A673 (cell line): ENCODE results near the gene FAS. TPM values are rescaled to one million over a fixed set of nuclear protein-coding genes. Genes with fewer than 3 reads are reported as not detected.

ENCODE experiments used
- BruUV-seq: library from RNA; stranded (reverse); fragments of 400-500 nt; replicated peaks from 2 replicates; lab custom pipeline; 2021; lab: Mats Ljungman, UMichigan
- CTCF ChIA-PET: fragments of 300-600 bp; sonication (Branson Sonifier 250); formaldehyde crosslinking; loops from one replicate; lab custom pipeline; 2022; ENCODE audit warnings: antibody characterized with exemption; lab: Charles Lee
- POLR2A ChIA-PET: fragments of 300-600 bp; sonication (Branson Sonifier 250); formaldehyde crosslinking; loops from one replicate; lab custom pipeline; 2022; ENCODE audit warnings: antibody characterized with exemption; ENCODE audit not compliant: low non-redundant PET; lab: Charles Lee
- DNase-seq: peaks from one replicate; pipeline ENCODE4 v3.0.0-alpha.2; 2015; ENCODE audit warnings: low spot score
- H3K27ac ChIP-seq: fragments of 200-600 bp; sonication (generic); 2 replicates; pipeline ENCODE4 v1.5.1; 2016; ENCODE audit warnings: mixed run types, low read depth, mild to moderate bottlenecking, mixed read lengths, antibody characterized with exemption, low read length; ENCODE audit not compliant: poor library complexity, severe bottlenecking
- H3K27me3 ChIP-seq: fragments of 200-600 bp; sonication (generic); replicated peaks from 2 replicates; pipeline ENCODE4 v1.6.1; 2017; ENCODE audit warnings: mixed run types, low read depth, mild to moderate bottlenecking, mixed read lengths, antibody characterized with exemption, low read length; ENCODE audit not compliant: insufficient read depth, poor library complexity
- H3K36me3 ChIP-seq: fragments of 200-600 bp; sonication (generic); 2 replicates; pipeline ENCODE4 v1.6.1; 2016; ENCODE audit warnings: mixed run types, mild to moderate bottlenecking, mixed read lengths, antibody characterized with exemption, low read length; ENCODE audit not compliant: insufficient read depth, poor library complexity, severe bottlenecking
- H3K4me1 ChIP-seq: fragments of 200-600 bp; sonication (generic); 2 replicates; pipeline ENCODE4 v1.6.1; 2017; ENCODE audit warnings: mixed run types, mild to moderate bottlenecking, mixed read lengths, antibody characterized with exemption, low read length; ENCODE audit not compliant: insufficient read depth, poor library complexity, severe bottlenecking
- H3K4me3 ChIP-seq: fragments of 200-600 bp; sonication (generic); 2 replicates; pipeline ENCODE4 v1.5.1; 2016; ENCODE audit warnings: low read depth, mixed run types, mild to moderate bottlenecking, mixed read lengths, low read length; ENCODE audit not compliant: poor library complexity, severe bottlenecking
- H3K9me3 ChIP-seq: fragments of 200-600 bp; sonication (generic); 2 replicates; pipeline ENCODE4 v1.6.1; 2016; ENCODE audit warnings: mixed run types, low read depth, mild to moderate bottlenecking, mixed read lengths, antibody characterized with exemption, low read length; ENCODE audit not compliant: poor library complexity, severe bottlenecking
- EZH2 ChIP-seq: fragments of 200-600 bp; sonication (generic); IDR thresholded peaks from 2 replicates; pipeline ENCODE4 v1.6.1; 2017; ENCODE audit warnings: borderline replicate concordance, low read depth, mild to moderate bottlenecking, mixed read lengths, antibody characterized with exemption, low read length; ENCODE audit not compliant: poor library complexity, severe bottlenecking
- intact Hi-C: fragments of 100-400 bp; cut with micrococcal nuclease; formaldehyde crosslinking; loops from one replicate; pipeline ENCODE4 v1.10.0; 2022; ENCODE audit not compliant: unreplicated experiment
- total RNA-seq: library from RNA; stranded (reverse); gene quantifications from 2 replicates; pipeline ENCODE4 v1.2.3, GENCODE V29; 2021
- TF ChIP-seq, protein P1 (sequence below): fragments of 300-800, 200-600 bp; sonication (generic); conservative IDR thresholded peaks from 2 replicates; pipeline ENCODE4 v1.5.1; 2017; ENCODE audit warnings: low read depth, mild to moderate bottlenecking, antibody characterized with exemption, low read length, moderate library complexity, mixed read lengths

FAS gene
- total RNA-seq, 1 experiment from 2014 or later: 30.4 TPM

DNA sequence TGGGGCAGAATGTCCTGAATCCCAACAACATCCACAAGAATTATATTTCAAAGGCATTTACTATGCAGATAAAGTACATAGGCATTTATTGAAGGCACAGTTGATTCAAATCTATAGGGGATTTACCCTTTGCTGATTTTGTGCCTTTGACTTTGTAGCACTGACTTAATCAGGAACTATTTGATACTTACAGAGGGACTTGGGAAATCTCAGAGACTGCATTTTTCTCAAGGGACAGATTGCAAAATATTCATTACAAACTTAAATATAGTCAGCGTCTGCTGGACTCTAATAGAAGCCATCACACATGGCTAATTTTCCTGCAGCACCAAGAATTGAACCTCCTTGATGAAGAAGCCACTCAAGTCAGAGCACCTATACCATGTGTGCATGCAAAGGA, 44.9 kb downstream of the FAS start:
- BruUV-seq: no TSS peak
- H3K9me3 ChIP-seq: no peaks in the 10 kb centered on the region
- no peak for DNase-seq
- no peak overlapping the region for H3K27ac ChIP-seq
- no peak overlapping the region for H3K4me3 ChIP-seq
- ChIA-PET POLR2A (no interaction called here), CTCF (no interaction called here)
- intact Hi-C loops: no loop called here
- no peaks in the 10 kb centered on the region for H3K27me3 ChIP-seq
- H3K4me1 ChIP-seq: peaks cover 20% of the 10 kb centered on the region
- no peak for TF ChIP-seq EZH2
- TF ChIP-seq, protein P1, sequence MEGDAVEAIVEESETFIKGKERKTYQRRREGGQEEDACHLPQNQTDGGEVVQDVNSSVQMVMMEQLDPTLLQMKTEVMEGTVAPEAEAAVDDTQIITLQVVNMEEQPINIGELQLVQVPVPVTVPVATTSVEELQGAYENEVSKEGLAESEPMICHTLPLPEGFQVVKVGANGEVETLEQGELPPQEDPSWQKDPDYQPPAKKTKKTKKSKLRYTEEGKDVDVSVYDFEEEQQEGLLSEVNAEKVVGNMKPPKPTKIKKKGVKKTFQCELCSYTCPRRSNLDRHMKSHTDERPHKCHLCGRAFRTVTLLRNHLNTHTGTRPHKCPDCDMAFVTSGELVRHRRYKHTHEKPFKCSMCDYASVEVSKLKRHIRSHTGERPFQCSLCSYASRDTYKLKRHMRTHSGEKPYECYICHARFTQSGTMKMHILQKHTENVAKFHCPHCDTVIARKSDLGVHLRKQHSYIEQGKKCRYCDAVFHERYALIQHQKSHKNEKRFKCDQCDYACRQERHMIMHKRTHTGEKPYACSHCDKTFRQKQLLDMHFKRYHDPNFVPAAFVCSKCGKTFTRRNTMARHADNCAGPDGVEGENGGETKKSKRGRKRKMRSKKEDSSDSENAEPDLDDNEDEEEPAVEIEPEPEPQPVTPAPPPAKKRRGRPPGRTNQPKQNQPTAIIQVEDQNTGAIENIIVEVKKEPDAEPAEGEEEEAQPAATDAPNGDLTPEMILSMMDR: no peak
- no peaks in the 10 kb centered on the region for H3K36me3 ChIP-seq

DNA sequence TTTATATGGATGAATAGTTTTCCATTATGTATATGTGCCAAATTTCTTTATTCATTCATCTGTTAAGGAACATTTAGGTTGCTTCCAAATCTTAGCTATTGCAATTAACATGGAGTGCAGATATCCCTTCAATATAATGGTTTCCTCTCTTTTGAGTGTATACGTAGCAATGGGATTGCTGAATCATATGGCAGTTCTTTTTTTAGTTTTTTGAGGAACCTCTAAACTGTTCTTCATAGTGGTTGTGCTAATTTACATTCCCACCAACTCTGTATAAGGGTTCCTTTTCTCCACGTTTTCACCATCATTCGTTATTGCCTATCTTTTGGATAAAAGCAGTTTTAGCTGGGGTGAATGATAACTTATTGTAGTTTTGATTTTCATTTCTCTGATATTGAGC, 46.5 kb downstream of the FAS start:
- Histone ChIP-seq H3K4me1 (peaks cover 9% of the 10 kb centered on the region), H3K27me3 (no peaks in the 10 kb centered on the region), H3K27ac (no peak overlapping the region), H3K9me3 (no peaks in the 10 kb centered on the region), H3K36me3 (no peaks in the 10 kb centered on the region), H3K4me3 (no peak overlapping the region)
- intact Hi-C loops: no loop called here
- CTCF ChIA-PET: no interaction called here
- TF ChIP-seq, protein P1: no peak
- TF ChIP-seq EZH2: no peak
- BruUV-seq: no TSS peak
- POLR2A ChIA-PET: no interaction called here
- no peak for DNase-seq

DNA sequence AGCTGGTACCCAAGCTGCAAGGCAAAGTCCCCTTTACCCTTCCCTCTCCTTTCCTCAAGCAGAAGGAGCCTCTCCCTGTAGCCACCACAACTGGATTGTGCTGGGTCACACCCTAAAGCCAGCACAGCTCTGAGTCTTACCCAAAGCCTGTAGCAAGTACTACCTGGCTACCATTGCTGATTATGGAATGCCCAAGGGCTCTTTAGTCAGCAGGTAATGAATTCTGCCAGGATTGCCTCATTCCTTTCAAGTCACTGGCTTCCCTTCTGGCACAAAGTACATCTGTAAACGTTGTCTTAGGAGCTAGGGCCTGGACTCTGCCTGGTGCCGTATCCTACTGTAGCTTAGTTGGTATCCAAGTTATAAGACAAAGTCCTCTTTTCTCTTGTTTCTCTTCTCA, 52.0 kb downstream of the FAS start:
- ChIA-PET POLR2A (no interaction called here), CTCF (no interaction called here)
- no peaks in the 10 kb centered on the region for H3K4me1 ChIP-seq
- DNase-seq: no peak
- no peak for TF ChIP-seq EZH2
- TF ChIP-seq, protein P1: no peak
- no peaks in the 10 kb centered on the region for H3K9me3 ChIP-seq
- no peaks in the 10 kb centered on the region for H3K36me3 ChIP-seq
- H3K27ac ChIP-seq: no peak overlapping the region
- H3K27me3 ChIP-seq: no peaks in the 10 kb centered on the region
- intact Hi-C loops: no loop called here
- BruUV-seq: no TSS peak
- H3K4me3 ChIP-seq: no peak overlapping the region
